ENCODE measurements around the gene PLEK.
A peak's percentile ranks its signal among the peaks of the same experiment; 100 is the strongest.
"Not testable (repeated sequence)": the region's sequence is repeated elsewhere in the genome, so short reads cannot be mapped to it uniquely, and the experiment has no call there.

PLEK gene

DNA sequence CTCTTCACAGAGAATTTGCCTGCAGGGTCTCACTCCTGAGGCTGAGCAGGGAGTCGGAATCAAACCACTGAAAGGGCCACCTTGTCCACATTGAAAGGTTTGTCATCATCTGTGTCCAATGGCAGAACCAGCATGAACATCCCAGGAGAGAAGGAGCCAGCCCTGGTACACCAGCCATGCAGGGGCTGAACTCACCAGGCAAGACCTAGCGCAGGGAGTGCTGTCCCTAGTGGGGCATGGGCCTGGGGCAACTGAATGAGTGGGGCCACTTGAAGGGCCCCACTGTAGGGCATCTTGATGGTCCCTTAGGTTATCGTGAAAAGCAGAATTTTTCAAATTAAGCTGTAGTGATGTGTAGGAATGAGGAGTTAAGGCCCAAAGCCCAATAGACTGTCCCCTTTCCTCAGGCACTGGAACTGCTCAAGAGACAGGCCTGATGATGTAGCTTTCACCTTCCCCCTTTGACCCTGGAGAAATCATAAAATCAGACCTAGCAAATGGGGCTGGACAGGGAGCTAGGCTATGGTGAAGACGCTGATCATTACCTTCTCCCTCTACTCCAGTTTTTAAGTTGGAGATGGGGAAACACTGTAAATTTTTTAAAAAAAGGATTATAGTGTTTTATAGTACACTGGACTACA, 8.4 kb upstream of the PLEK start:
- DNase-seq: no peak

DNA sequence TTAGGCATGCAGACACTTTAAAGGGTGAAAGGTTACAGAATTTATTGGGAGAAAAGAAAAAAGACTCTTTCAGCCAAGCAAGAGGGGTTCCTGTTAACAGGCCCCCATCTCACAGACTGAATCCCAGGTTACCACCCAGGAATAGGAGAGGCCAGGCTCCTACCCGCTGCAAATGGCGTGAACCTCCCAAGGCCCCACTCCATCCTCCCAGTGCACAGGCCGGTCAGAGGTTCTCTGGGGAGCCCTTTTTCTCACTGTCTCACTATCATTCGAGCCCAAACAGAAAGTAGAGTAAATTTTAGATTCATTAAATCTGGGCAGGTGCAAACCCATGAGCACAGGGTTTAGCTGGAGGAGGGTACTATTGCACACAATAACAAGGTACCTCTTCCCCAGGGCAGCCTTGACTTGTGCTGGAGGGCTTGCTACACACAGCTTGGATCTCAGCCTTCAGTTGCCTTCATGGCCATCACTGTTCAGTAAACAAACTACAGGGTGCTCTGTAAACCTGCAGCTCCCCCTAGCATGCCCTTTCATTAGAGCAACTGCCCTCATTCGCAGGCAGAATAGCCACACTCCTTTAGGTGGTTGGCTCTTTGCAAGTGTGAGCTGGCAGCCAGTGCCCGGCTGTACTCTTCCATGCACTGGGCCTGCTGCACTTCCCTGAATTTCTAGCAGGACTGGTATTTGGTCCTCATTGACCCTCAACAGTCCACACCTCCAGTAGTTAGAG, 7.3 kb upstream of the PLEK start:
- DNase-seq: peak; percentile 78

DNA sequence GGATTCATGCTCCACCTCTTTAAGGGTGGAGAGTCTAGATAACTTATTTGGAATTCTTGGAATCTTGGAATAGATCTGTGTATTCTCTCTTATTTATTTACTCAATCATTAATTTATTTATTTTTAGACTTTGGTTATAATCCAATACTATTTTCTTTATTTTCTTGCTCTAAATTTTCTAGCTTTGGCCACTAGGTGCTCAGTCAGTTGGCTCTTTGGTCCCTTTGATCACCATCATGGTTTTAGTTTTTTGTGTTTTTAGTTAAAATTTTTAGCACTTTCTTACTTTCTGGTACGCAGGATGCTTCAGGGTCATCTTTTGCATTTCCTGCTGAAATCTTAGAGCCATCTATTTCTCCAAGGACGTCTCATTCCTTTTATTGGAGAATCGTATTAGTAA, 5.2 kb upstream of the PLEK start:
- DNase-seq: no peak

DNA sequence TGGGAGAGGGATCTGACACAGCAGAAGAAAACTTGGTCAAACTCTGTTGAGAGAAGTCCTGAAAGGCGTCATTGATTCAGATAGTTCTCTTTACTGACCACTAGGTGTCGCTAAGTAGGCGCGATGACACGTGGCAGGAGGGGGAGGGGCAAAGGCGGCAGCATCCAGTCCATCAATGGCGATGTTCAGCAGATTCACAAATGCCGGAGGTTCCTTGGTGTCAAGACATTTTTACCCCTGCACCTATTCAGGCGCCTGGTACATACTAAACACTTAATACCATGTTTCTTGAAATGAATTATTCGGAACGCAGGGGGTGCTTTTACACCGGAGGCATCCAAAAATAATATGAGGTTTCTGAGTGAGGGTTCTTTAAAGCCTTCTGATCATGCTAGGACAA, 3.0 kb upstream of the PLEK start:
- DNase-seq: peak; percentile 87

DNA sequence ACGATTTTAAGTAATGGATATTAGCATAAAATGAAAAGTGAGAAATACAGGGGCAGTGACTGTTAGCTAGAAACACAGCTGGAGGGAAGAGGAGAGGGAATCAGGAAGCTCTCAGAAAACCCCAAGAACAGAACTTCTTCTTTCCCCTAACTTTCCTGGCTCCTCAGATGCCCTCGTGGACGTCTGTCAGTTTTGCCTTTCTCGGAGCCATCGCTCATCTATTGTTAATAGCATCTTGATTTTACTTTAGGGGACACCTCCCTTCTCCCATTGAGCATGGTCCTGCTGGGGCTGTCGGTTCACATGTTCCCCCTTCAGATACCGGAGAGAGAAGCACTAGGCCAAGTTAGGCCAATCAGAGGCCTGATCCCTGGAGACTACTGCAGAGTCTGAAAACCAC, 2.3 kb upstream of the PLEK start:
- DNase-seq: no peak

DNA sequence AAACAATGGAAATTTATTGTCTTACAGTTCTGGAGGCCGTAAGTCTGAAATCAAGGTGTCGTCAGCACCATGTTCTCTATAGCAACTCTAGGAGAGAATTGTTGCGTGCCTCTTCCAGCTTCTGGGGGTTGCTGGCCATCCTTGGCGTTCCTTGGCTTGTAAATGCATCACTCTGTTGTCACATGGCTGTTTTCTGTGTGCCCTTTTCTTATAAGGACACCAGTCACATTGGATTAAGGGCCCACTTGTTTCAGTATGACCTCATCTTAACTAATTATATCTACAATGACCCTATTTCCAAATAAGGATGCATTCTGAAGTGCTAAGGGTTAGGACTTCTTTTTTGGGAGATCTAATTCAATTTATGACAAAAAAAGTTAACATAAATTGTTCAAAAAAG, 1.4 kb upstream of the PLEK start:
- no peak for DNase-seq

DNA sequence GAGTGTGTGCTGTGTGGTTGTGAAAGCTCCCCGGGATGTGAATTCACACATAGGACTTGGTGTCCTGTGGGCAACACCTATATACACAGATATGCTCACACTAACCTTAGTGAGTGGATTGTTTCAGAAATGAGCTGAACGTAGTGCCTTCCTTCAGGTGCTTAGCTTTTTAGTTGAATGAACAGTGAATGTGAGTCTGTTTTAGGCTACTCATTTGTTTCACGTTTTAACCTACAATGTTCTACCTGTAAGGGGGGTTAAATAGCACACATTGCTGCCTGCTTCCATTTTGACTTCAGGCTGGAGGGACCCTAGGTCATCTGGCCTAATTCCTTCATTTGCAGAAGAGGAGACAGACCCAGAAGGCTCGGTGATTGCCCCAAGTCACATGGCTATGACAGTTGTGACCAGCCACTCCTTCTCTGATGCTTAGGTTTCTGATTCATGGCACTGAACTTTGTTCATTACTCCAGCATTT, 1.0 kb downstream of the PLEK start:
- DNase-seq: no peak

DNA sequence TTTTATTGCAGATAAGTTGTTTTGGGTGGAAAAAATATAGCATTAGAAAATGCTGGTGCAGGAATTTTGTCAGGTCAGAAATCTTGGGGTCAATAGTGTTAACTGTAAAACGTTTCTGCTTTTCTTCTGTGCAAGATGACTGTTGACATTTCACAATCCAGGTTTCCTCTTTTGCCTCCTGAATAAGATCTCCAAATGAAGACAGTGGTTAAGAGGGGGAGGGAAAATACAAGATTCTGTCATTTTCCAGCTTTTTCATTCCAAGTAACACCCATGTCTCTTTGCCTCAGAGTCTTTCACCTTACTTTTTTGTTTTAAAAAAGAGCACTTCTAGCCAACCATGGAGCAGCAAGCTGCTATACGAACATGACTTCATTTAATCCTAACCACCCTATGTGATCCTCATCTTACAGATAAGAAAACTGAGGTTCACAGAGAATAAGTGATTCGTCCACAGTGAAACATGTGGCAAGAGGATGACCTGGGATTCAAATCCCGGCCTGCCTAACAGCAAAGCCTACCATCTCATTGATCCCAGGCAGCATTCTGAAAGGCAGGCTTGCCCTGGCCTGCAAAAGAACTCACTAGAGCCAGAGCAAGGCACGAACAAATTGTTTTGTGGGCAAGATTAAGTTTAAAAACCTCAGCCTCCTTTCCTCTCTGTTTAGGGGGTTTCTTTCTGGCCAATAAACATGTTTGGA, 3.0 kb downstream of the PLEK start:
- no peak for DNase-seq

DNA sequence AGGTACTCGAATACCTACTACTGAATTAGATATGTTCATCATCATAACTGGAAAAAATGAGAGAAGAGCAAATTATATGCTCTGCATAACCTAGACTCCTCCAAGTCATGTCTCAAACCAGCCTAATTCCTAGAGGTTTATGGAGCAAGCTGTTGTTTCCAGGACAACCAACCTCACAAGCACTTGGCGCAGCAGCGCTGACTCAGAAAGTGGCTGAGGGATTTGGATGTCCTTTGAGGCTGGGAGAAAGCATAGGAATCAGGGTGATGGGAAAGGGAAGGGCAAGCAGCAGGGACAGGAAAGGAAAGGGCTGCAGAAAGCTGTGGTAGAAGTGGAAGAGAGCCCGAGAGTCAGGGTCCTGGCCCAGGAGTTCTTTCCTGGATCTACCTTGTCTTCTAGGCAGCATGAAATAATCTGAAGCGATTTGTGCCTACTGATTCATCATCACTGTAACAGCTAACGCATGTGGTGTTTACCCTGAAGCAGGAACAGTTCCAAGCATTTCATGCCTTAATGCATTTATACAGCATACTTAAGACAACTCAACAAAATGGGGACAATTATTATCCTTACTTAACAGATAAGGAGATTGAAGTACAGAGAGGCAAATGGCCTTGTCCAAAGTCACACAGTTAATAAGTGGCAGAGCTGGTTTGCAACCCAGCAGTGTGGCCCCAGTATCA, 3.7 kb downstream of the PLEK start:
- DNase-seq: no peak

DNA sequence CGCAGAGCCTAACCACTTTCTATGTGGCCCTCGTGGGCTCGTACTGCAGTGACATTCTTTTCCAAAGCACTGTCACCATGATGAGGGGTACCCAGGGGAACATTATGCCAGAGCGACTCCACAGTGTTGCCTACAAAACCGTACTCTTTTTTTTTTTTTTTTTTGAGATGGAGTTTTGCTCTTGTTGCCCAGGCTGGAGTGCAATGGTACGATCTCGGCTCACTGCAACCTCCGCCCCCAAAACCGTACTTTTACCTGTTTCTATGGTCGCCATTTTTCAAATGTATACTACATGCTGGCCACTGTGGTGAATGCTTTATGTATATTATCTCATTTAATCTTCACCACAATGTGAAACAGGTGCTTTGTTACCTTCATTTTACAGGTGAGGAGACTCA, 4.3 kb downstream of the PLEK start:
- no peak for DNase-seq

DNA sequence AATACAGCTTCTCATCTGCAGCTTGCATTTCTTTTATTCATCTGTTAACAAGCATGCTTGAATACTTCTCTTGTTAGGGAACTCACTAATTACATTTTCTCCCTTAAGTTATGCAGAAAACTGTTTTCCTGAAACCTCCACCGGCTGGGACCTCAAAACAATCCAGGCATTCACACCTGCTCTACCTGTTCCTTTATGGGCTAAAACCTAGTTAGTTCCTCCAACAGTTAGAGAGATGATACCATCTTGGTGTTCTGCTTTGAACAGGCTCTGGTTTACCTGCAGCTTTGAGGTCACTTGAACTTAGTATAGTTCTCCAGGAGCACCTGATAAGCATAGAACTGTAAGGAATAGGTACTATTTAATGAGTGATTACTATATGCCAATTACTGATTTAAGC, 6.1 kb downstream of the PLEK start:
- DNase-seq: no peak

DNA sequence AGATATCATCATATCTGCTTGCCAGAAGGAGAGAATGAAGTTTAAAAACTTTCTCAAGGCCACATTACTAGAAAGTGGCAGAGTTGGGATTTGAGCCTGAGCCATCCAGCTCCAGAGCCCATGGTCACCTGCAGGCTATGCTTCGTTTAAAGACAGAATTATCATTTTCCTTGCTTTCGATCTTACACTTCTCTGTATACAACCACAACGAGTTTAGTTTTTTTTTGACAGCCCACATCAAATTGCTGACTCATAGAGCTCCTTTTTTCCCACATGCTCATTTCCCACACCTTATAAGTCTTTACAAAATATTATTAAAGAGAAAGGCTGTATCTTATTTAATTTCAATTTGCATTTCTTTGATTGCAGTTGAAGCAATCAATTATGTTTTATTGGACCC, 6.5 kb downstream of the PLEK start:
- no peak for DNase-seq

DNA sequence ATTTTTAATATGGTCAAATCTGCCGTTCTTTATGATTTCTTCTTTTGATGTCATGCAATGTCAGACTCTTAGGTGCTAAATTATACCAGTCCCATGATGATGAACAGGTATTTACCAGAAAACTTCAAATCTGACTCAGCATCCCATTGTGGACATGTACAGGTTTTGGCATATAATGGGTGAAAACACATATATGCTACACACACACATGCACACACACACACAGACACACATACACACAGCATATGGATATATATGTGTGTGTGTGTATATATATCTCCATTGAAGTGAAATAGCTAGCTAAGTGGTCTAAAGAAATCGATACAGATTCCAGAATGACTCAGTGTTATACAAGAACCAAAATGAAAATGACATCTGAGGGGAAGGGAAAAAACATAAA, 7.4 kb downstream of the PLEK start:
- DNase-seq: no peak

DNA sequence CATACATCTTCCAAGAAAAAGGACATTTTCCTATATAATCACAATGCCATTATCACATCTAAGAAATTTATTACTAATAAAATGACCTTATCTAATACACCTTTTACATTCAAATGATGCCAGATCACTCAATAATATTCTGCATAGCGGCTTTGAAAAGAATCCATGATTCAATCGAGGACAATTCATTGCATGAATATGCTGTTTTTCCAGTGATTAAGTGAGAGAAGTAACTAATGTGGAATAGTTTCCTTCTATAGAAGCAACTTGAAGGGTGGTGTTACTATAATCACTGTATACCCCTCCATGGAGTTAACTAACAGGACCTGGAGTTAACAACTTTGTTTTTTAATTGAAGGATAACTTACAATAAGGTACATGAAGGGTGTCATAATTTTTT, 9.1 kb downstream of the PLEK start:
- DNase-seq: no peak

DNA sequence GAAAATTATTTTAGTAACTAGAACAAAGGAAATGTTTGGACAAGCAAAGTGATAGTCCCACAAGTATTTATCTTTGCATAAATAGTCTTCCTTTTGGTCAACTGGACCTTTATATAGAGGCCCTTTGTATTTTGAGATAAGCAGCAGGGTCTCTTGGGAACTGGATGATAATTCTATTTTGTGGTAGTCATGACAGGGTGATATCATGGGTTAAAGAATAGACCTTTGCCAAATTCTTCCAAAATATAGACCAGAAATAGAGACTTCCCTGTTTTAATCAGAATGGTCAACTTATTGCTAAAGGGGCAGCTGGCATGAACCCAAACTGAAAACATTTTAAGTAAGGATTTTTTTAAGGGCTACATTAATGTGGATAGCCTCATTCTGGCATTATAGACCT, 10.5 kb downstream of the PLEK start:
- DNase-seq: no peak

DNA sequence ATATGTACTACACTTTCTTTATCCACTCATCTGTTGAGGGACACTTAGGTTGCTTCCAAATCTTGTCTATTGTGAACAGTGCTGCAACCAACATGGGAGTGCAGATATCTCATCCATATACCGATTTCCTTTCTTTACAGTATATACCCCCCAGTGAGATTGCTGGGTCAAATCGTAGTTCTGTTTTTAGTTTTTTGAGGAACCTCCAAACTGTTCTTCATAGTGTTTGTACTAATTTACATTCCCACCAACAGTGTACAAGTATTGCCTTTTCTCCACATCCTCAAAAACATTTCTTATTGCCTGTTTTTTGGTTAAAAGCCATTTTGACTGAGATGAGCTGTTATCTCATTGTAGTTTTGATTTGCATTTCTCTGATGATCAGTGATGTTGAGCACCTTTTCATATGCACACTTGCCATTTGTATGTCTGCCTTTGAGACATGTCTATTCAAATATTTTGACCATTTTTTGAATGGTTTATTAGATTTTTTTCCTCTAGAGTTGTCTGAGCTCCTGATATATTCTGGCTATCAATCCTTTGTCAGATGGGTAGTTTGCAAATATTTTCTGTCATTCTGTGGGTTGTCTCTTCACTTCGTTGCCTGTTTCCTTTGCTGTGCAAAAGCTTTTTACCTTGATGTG, 12.2 kb downstream of the PLEK start:
- no peak for DNase-seq

DNA sequence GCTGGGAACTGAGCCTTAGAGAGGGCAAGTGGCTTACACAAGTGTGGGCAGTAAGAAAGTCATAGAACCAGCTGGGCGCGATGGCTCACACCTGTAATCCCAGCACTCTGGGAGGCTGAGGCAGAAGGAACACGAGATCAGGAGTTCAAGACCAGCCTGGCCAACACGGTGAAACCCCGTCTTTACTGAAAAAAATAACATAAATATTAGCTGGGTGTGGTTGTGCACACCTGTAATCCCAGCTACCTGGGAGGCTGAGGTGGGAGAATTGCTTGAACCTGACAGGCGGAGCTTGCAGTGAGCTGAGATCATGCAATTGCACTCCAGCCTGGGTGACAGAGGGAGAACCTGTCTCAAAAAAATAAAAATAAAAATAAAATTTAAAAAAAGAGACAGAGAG, 13.7 kb downstream of the PLEK start:
- not testable (repeated sequence) for DNase-seq

DNA sequence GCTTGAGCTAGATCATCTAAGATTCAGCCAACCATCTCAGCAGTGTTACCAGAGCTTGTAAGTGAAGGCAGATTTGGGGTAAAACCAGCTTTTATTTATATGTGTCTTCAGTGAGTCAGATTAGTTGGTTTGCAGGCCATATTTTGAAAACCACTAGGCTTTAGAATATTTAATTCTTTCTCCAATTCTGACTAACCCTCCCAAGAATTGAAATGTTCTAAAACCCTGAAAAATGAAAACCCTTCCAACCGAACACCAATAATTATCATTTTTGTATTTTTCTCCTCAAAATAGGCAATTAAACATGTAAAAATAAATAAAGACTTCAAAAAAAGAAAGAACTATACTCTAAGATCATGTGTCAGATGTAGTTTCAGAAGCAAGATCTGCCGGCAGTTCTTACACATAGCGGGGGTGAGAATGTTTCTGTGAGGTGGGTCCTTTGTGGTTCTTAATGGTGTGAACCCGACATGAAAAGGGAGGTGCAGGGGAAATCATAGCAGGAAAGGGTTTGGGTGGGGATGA, 14.2 kb downstream of the PLEK start:
- no peak for DNase-seq

DNA sequence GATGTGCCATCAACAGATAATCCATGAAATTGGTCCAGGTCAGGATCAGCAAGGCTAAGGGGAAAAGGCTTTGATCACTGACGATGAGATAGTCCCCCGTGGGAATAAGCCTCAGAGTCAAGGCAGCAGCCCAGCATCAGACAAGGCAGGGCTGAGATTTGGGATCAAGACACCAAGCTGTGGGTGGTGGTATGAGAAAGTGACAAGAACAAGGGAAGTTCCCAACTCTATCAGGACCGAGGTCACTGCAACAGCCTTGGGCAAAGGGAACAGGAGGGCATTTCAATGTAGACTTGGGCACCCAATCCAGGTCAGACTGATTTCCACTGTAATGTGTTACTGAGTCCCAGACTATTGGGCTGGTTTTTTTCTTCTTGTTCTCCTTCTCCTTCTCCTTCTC, 18.7 kb downstream of the PLEK start:
- DNase-seq: no peak

DNA sequence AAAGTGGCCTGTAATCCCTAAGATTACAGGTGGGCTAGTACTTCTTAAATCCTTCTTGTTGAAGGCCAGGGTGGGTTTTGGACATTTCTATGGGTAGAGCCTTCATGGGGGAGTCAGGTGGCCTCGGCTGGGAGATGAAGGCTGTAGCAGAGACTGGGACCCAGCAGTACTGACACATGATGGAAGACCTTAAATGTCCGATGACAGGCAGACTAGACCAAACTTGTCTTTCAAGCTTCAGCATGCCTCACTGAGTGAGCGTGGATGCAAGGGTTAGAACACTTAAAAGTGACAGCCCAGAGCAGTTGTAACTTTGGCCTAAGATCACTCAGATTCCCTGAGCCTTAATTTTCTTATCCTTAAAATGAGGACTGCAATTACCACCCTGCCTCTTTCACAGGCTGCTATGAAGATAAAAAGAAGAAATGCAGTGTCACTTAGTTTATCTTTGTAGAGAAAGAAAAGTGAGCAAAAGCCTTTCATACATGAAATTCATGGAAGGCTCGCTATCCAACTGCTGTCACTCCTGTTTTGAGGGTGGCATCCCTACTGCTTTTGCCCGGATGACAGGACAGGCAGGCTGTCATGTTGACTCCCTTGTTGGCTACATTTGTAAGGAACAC, 19.5 kb downstream of the PLEK start:
- DNase-seq: no peak

DNA sequence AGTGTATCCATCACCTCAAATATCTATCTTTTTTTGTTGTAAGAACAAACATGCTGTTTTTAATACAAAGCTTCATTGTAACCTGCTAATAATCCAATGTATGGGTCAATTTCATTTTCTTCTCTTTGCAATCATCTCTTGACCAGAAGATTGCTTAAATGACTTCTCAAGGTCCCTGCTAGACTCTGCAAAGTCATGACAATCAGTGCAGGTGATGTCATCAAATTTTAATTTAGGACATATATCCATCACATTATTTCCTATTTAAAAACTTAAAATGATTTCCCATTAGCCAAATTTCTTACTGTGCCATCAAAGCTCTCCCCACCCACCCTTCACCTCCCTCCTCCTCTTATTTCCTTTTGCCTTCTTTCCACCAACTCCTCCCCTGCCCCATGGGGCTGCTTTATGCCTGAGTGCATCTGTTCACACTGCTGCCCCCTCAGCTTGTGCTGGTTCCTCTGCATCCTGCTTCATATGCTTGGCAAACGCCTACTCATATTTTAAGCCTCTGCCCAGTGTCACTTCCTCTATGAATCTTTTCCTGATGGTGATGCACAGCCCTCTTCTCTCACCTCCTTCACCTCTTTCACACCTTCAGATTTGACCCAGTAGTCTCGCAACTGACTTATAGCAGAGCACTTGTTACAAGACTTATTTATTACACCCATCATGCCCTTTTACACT, 20.3 kb downstream of the PLEK start:
- DNase-seq: no peak

DNA sequence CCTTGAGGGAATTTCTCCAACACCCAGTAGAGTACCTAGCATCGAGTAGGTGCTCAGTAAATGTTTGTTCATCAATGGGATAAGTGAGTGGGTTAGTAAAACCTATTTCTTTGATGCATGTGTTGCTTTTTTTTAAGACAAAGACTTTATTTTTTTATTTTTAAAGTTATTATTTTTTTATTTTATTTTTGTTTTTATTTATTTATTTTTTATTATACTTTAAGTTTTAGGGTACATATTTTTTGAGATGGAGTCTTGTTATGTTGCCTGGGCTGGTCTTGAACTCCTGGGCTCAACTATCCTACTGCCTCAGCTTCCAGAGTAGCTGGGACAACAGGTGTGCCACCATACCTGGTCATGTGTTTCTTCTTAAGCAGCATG, 20.8 kb downstream of the PLEK start:
- DNase-seq: no peak

Data from NCI-H146 (cell line).